Neural progenitor cell (in vitro differentiated cells): ENCODE measurements around the gene SFXN5. TPM values are rescaled to one million over a fixed set of nuclear protein-coding genes. Genes with fewer than 3 reads are reported as not detected.

ENCODE experiments used
- DNase-seq: peaks from one replicate; pipeline ENCODE4 v3.0.0-alpha.2; 2016; ENCODE audit warnings: low spot score
- H2AFZ ChIP-seq: fragments of 200-600 bp; sonication (generic); replicated peaks from 2 replicates; pipeline ENCODE4 v1.6.1; 2016; ENCODE audit warnings: antibody characterized with exemption
- H3F3A ChIP-seq: fragments of 200-600 bp; sonication (generic); 2 replicates; pipeline ENCODE4 v1.6.1; 2016; ENCODE audit warnings: antibody characterized with exemption, low read depth
- H3K27ac ChIP-seq: fragments of 200-600 bp; sonication (generic); 2 replicates; pipeline ENCODE4 v1.5.1; 2016; ENCODE audit warnings: mild to moderate bottlenecking
- H3K27me3 ChIP-seq: fragments of 200-600 bp; sonication (generic); 2 replicates; pipeline ENCODE4 v1.6.1; 2016; ENCODE audit warnings: mild to moderate bottlenecking, moderate library complexity
- H3K36me3 ChIP-seq: fragments of 200-600 bp; sonication (generic); 2 replicates; pipeline ENCODE4 v1.5.1; 2016
- H3K4me1 ChIP-seq: fragments of 200-600 bp; sonication (generic); 2 replicates; pipeline ENCODE4 v1.6.1; 2016; ENCODE audit warnings: mixed run types
- H3K4me2 ChIP-seq: fragments of 200-600 bp; sonication (generic); 2 replicates; pipeline ENCODE4 v1.6.1; 2016
- H3K4me3 ChIP-seq: fragments of 200-600 bp; sonication (generic); 2 replicates; pipeline ENCODE4 v1.5.1; 2016
- H3K79me2 ChIP-seq: fragments of 200-600 bp; sonication (generic); 2 replicates; pipeline ENCODE4 v1.6.1; 2016; ENCODE audit warnings: low read depth
- H3K9ac ChIP-seq: fragments of 200-600 bp; sonication (generic); 2 replicates; pipeline ENCODE4 v1.6.1; 2016
- H3K9me3 ChIP-seq: fragments of 200-600 bp; sonication (generic); 2 replicates; pipeline ENCODE4 v1.5.1; 2016; ENCODE audit warnings: low read depth
- H4K20me1 ChIP-seq: fragments of 200-600 bp; sonication (generic); 2 replicates; pipeline ENCODE4 v1.6.1; 2016; ENCODE audit warnings: low read depth
- H3K27ac Mint-ChIP-seq: 3 replicates; pipeline ENCODE4 v1.8.0; 2021; ENCODE audit warnings: mixed read lengths
- H3K27me3 Mint-ChIP-seq: 2 replicates; pipeline ENCODE4 v1.8.0; 2022; ENCODE audit warnings: low read depth, mild to moderate bottlenecking, inconsistent platforms, moderate library complexity, mixed read lengths; ENCODE audit not compliant: insufficient read depth
- H3K36me3 Mint-ChIP-seq: 3 replicates; pipeline ENCODE4 v1.8.0; 2021; ENCODE audit warnings: mixed read lengths
- H3K4me1 Mint-ChIP-seq: 3 replicates; pipeline ENCODE4 v1.8.0; 2021; ENCODE audit warnings: mixed read lengths
- H3K4me3 Mint-ChIP-seq: 3 replicates; pipeline ENCODE4 v1.8.0; 2021; ENCODE audit warnings: mild to moderate bottlenecking, moderate library complexity, mixed read lengths
- H3K9me3 Mint-ChIP-seq: 3 replicates; pipeline ENCODE4 v1.8.0; 2020; ENCODE audit warnings: mixed read lengths
- EZH2 ChIP-seq: fragments of 200-600 bp; sonication (generic); IDR thresholded peaks from 2 replicates; pipeline ENCODE4 v1.6.1; 2017; ENCODE audit warnings: antibody characterized with exemption, mild to moderate bottlenecking, moderate library complexity
- EZH2phosphoT487 ChIP-seq: fragments of 200-600 bp; sonication (generic); IDR thresholded peaks from 2 replicates; pipeline ENCODE4 v1.6.1; 2017; ENCODE audit warnings: antibody characterized with exemption
- total RNA-seq: library from RNA; depleted of rRNA; stranded (reverse); fragments of >200 nt; gene quantifications from 2 replicates; pipeline ENCODE4 v1.2.3, GENCODE V29; 2015; ENCODE audit warnings: low replicate concordance
- TF ChIP-seq, protein P1 (sequence below): fragments of 200-600 bp; sonication (generic); IDR thresholded peaks from 2 replicates; pipeline ENCODE4 v1.5.1; 2017; ENCODE audit warnings: antibody characterized with exemption, mild to moderate bottlenecking

The SFXN5 gene
- total RNA-seq, 1 donor from 2014 or later, result 3.4 TPM

DNA sequence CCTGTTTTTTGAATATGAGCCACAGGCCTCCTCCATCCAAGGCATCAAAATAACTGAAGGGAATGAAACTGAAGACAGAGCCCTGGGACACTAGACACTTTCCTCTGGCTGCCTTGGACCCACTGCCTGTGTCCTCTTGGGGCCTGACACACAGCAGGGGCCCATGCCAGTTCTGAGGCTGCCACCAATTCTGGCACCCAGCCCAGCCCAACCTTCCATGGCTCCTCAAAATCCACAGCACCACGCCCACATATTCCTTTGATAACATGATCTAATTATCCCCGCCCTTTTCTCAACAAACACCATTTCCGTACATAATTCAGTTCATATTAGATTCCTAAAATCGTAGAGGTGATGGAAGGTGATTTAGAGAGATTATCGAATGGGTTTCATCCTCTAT lies 90.0 kb downstream of the SFXN5 start:
- Mint-ChIP-seq H3K4me1 (no peaks in the 10 kb centered on the region), H3K27me3 (peaks cover 5% of the 10 kb centered on the region)

DNA sequence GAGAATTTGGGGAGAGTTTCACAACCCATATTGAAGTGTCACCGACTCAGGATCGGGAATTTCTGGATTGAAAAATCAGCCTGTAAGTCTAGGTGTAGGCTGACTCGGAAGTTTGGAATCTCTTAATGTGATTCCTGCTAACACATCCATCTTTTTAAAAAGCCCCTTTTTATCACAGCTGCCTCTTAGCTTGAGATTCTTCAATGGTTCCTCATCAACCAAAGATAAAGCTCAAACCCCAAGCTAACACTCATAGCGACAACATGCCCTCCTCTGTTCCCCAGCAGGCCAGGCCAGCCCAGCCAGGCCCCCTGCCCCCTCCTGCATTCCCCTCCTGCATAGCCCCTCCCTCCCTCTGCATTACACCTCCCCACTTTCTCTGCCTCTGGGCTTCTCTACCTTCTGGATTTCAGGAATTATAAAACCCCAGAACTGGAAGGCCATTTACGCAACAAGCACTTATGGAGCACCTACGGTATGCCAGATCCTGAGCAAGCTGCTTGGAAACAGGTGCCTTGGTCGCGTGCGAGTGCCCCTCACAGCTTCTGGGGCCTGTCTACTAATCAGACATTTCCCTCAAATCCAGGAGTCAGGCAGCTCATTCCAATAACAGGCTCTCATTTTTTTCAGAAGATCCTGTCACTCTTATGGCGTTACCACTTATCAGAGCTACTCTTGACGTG lies 90.8 kb downstream of the SFXN5 start:
- peaks cover 4% of the 10 kb centered on the region for H3K27me3 Mint-ChIP-seq
- Histone ChIP-seq H3K9me3 (no peaks in the 10 kb centered on the region), H3F3A (no peaks in the 10 kb centered on the region), H3K36me3 (no peaks in the 10 kb centered on the region), H3K9ac (no peak overlapping the region), H3K79me2 (no peaks in the 10 kb centered on the region), H3K4me2 (no peak overlapping the region), H4K20me1 (no peaks in the 10 kb centered on the region), H3K27me3 (no peaks in the 10 kb centered on the region), H2AFZ (no peak overlapping the region), H3K4me3 (no peak overlapping the region), H3K27ac (no peak overlapping the region), H3K4me1 (no peaks in the 10 kb centered on the region)
- H3K4me3 Mint-ChIP-seq, result no peak overlapping the region
- H3K4me1 Mint-ChIP-seq, result no peaks in the 10 kb centered on the region
- H3K36me3 Mint-ChIP-seq, result peaks cover 3% of the 10 kb centered on the region
- no peak for DNase-seq
- H3K9me3 Mint-ChIP-seq, result no peaks in the 10 kb centered on the region
- TF ChIP-seq, protein P1, sequence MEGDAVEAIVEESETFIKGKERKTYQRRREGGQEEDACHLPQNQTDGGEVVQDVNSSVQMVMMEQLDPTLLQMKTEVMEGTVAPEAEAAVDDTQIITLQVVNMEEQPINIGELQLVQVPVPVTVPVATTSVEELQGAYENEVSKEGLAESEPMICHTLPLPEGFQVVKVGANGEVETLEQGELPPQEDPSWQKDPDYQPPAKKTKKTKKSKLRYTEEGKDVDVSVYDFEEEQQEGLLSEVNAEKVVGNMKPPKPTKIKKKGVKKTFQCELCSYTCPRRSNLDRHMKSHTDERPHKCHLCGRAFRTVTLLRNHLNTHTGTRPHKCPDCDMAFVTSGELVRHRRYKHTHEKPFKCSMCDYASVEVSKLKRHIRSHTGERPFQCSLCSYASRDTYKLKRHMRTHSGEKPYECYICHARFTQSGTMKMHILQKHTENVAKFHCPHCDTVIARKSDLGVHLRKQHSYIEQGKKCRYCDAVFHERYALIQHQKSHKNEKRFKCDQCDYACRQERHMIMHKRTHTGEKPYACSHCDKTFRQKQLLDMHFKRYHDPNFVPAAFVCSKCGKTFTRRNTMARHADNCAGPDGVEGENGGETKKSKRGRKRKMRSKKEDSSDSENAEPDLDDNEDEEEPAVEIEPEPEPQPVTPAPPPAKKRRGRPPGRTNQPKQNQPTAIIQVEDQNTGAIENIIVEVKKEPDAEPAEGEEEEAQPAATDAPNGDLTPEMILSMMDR, result no peak
- TF ChIP-seq EZH2phosphoT487 (no peak), EZH2 (no peak)
- H3K27ac Mint-ChIP-seq, result no peak overlapping the region

More for the DNA sequence above, 90.0 kb downstream of the SFXN5 start:
- Histone ChIP-seq H3K4me2 (no peak overlapping the region), H4K20me1 (no peaks in the 10 kb centered on the region), H3F3A (no peaks in the 10 kb centered on the region), H3K27ac (no peak overlapping the region), H3K9me3 (no peaks in the 10 kb centered on the region), H3K79me2 (no peaks in the 10 kb centered on the region), H2AFZ (no peak overlapping the region), H3K4me1 (no peaks in the 10 kb centered on the region), H3K9ac (no peak overlapping the region), H3K27me3 (no peaks in the 10 kb centered on the region), H3K36me3 (no peaks in the 10 kb centered on the region), H3K4me3 (no peak overlapping the region)
- TF ChIP-seq EZH2 (no peak), EZH2phosphoT487 (no peak)
- TF ChIP-seq, protein P1, result no peak
- H3K36me3 Mint-ChIP-seq, result peaks cover 3% of the 10 kb centered on the region
- no peak for DNase-seq
- no peak overlapping the region for H3K4me3 Mint-ChIP-seq
- no peaks in the 10 kb centered on the region for H3K9me3 Mint-ChIP-seq
- H3K27ac Mint-ChIP-seq, result no peak overlapping the region

DNA sequence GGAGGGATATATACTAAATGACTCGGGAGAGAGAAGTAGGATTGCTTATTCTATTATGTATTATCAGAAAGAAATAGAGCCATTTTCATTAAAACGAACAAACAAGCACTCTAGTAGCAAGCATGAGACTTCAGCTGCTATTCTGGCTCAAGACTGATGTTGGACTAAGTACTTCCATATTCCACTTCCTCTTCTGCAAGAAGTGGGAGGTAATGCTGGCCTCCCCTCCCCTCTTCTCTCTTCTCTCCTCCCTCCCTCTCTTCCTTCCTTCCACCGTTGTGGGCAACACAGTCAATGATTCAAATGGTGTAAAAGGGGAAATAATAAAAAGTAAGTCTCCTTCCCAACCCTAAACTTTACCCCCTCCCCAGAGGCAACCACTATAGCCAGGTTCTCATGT lies 91.6 kb downstream of the SFXN5 start:
- no peaks in the 10 kb centered on the region for H3K79me2 ChIP-seq
- no peak overlapping the region for H2AFZ ChIP-seq
- Mint-ChIP-seq H3K27me3 (peaks cover 4% of the 10 kb centered on the region), H3K36me3 (peaks cover 3% of the 10 kb centered on the region), H3K4me3 (no peak overlapping the region), H3K4me1 (no peaks in the 10 kb centered on the region), H3K27ac (no peak overlapping the region), H3K9me3 (no peaks in the 10 kb centered on the region)
- H3F3A ChIP-seq, result no peaks in the 10 kb centered on the region
- H3K9me3 ChIP-seq, result no peaks in the 10 kb centered on the region
- H3K36me3 ChIP-seq, result no peaks in the 10 kb centered on the region
- no peak overlapping the region for H3K9ac ChIP-seq
- DNase-seq, result no peak
- no peaks in the 10 kb centered on the region for H4K20me1 ChIP-seq
- no peak overlapping the region for H3K4me2 ChIP-seq
- TF ChIP-seq, protein P1, result no peak
- TF ChIP-seq EZH2, result no peak
- no peak for TF ChIP-seq EZH2phosphoT487
- no peak overlapping the region for H3K4me3 ChIP-seq
- H3K27ac ChIP-seq, result no peak overlapping the region
- no peaks in the 10 kb centered on the region for H3K4me1 ChIP-seq
- H3K27me3 ChIP-seq, result peaks cover 7% of the 10 kb centered on the region
